Duodenal mucosa (tissue), 2 donors: ENCODE results near the gene GOSR2.

Source experiments
- H3K27ac ChIP-seq: one replicate; pipeline ENCODE4 v1.7.0; 2013; ENCODE audit warnings: low read depth, low read length
- H3K27me3 ChIP-seq, 2 donors: one replicate each; pipeline ENCODE4 v1.7.0; 2013; ENCODE audit warnings: low read length in 2 of 2, control low read depth in 1 of 2; ENCODE audit not compliant: insufficient read depth in 2 of 2, control insufficient read depth in 1 of 2
- H3K36me3 ChIP-seq, 2 donors: one replicate each; pipeline ENCODE4 v1.7.0; 2013; ENCODE audit warnings: low read length in 2 of 2, control low read depth in 1 of 2; ENCODE audit not compliant: insufficient read depth in 2 of 2, control insufficient read depth in 1 of 2
- H3K4me1 ChIP-seq, 2 donors: one replicate each; pipeline ENCODE4 v1.7.0; 2013; ENCODE audit warnings: low read length in 2 of 2, control low read depth in 1 of 2; ENCODE audit not compliant: insufficient read depth in 2 of 2, control insufficient read depth in 1 of 2
- H3K4me3 ChIP-seq, 2 donors: one replicate each; pipeline ENCODE4 v1.7.0; 2013; ENCODE audit warnings: low read length in 2 of 2, low read depth in 1 of 2
- H3K9ac ChIP-seq, 2 donors: one replicate each; pipeline ENCODE4 v1.7.0; 2013; ENCODE audit warnings: low read length in 2 of 2, low read depth in 1 of 2
- H3K9me3 ChIP-seq, 2 donors: one replicate each; pipeline ENCODE4 v1.7.0; 2013; ENCODE audit warnings: low read length in 2 of 2, control low read depth in 1 of 2; ENCODE audit not compliant: control insufficient read depth in 1 of 2

GOSR2 gene

GRCh38 chr17:46882666-46883065 is 40.3 kb upstream of the GOSR2 start:
- no peaks in the 10 kb centered on the region for H3K36me3 ChIP-seq
- no peaks in the 10 kb centered on the region for H3K4me1 ChIP-seq
- no peak overlapping the region for H3K27ac ChIP-seq
- no peaks in the 10 kb centered on the region for H3K27me3 ChIP-seq
- H3K4me3 ChIP-seq = no peak overlapping the region
- H3K9ac ChIP-seq = no peak overlapping the region
- no peaks in the 10 kb centered on the region for H3K9me3 ChIP-seq

DNA sequence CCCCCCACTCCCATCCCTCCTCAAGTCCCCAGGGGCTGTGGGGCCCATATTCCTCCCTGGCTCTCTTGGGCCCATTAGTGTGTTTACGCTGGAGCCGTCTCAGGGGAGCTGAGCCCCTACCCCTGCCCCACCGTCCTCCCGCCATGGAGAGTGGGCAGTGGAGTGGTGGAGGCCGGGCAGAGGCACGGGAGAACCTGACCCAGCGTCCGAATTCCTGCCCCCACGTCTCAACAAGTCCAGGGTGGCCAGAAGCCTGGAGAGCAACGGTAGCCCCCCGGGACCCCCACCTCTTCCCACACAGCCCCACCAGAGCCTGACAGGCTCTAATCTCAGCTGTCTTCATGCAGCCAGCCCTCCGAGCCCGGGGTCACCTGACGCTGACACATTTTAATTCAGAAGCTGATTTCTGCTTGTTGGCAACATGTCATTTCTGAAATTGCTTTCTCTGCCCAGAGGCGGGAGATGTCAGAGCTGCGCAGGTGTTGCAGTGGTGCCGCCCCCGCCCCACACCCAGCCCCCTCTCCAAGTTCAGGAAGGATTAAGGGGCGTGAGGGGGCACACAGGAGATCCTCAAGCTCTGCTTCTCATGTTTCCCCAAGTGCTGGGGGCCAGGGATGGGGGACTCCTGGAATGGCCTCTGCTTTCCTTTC is 39.0 kb upstream of the GOSR2 start:
- H3K27me3 ChIP-seq = no peaks in the 10 kb centered on the region
- H3K9ac ChIP-seq = no peak overlapping the region
- no peak overlapping the region for H3K4me3 ChIP-seq
- no peaks in the 10 kb centered on the region for H3K4me1 ChIP-seq
- H3K9me3 ChIP-seq = no peaks in the 10 kb centered on the region
- no peaks in the 10 kb centered on the region for H3K36me3 ChIP-seq
- H3K27ac ChIP-seq = no peak overlapping the region

GRCh38 chr17:46884552-46884951 is 38.4 kb upstream of the GOSR2 start:
- Histone ChIP-seq H3K9ac (no peak overlapping the region), H3K9me3 (no peaks in the 10 kb centered on the region), H3K36me3 (no peaks in the 10 kb centered on the region), H3K27ac (no peak overlapping the region), H3K4me3 (no peak overlapping the region), H3K27me3 (no peaks in the 10 kb centered on the region), H3K4me1 (no peaks in the 10 kb centered on the region)

DNA sequence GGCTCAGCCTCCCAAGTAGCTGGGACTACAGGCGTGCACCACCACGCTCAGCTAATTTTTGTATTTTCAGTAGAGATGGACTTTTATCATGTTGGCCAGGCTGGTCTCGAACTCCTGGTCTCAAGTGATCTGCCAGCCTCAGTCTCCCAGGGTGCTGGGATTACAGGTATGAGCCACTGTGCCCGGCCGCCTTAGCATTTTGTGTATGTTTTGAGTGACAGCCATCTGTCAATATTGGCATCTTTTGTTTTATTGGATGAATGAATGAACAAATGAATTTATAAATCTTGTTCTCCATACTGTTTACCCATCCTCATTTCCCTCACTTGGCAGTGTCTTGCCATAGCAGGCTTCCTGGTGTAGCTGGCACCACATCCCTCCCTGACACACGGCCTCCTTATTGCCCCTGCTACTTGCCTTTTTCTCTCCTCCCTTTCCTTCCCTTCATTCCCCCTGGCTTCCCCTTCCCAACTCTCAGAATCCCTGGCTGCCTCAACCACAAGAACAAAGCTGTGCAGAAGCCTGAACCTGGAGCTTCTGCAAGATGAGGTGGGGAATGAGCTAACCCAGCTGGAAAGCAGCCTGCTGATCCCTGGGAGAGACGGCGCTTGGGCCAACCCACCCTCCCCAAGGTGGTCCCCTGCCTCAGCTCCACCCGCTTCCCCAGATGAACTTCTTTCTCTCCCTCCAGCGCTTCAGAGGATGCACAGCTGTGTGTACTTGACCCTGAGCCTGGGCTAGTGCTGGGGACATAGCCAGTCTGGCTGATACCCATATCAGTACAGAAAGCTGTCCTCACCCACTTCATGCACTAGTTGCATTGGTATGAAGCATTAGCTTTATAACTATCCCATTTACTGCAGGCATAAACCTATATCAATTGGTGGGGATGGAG is 37.3 kb upstream of the GOSR2 start:
- H3K4me3 ChIP-seq = no peak overlapping the region
- H3K9ac ChIP-seq = no peak overlapping the region
- no peaks in the 10 kb centered on the region for H3K27me3 ChIP-seq
- H3K27ac ChIP-seq = no peak overlapping the region
- H3K9me3 ChIP-seq = no peaks in the 10 kb centered on the region
- H3K36me3 ChIP-seq = no peaks in the 10 kb centered on the region
- H3K4me1 ChIP-seq = no peaks in the 10 kb centered on the region

- no peaks in the 10 kb centered on the region for H3K9me3 ChIP-seq
- H3K36me3 ChIP-seq = no peaks in the 10 kb centered on the region
- H3K27ac ChIP-seq = no peak overlapping the region
- H3K4me3 ChIP-seq = no peak overlapping the region
- H3K4me1 ChIP-seq = no peaks in the 10 kb centered on the region
- H3K27me3 ChIP-seq = no peaks in the 10 kb centered on the region
- no peak overlapping the region for H3K9ac ChIP-seq
Measured at GRCh38 chr17:46886310-46886663, 36.7 kb upstream of the GOSR2 start.

DNA sequence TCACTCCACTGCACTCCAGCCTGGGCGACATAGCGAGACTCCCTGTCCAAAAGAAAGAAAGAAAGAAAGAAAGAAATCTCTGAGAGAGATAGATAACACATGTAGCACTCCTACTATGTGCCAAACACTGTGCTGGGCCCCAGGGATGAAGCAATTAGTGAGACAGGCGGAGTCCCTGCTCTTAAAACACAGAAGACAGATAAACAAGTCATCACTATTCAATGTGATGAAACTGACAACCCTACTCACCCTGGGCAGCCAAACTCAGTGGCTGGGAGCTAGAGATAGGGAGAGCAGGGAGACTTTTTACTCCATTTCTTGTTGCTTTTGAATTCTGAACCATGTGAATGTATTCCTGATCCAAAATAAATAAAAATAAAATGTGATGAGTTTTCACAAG is 35.2 kb upstream of the GOSR2 start:
- Histone ChIP-seq H3K27me3 (peaks cover 0 to 3% of the 10 kb centered on the region in 2 donors), H3K4me1 (no peaks in the 10 kb centered on the region), H3K9ac (no peak overlapping the region), H3K36me3 (no peaks in the 10 kb centered on the region), H3K27ac (no peak overlapping the region), H3K9me3 (no peaks in the 10 kb centered on the region), H3K4me3 (no peak overlapping the region)

- Histone ChIP-seq H3K9me3 (no peaks in the 10 kb centered on the region), H3K4me3 (no peak overlapping the region), H3K36me3 (no peaks in the 10 kb centered on the region), H3K27me3 (peaks cover 2 to 3% of the 10 kb centered on the region in 2 donors), H3K27ac (no peak overlapping the region), H3K9ac (no peak overlapping the region), H3K4me1 (no peaks in the 10 kb centered on the region)
Measured at GRCh38 chr17:46888727-46889126, 34.2 kb upstream of the GOSR2 start.

GRCh38 chr17:46889519-46889918 is 33.4 kb upstream of the GOSR2 start:
- no peaks in the 10 kb centered on the region for H3K36me3 ChIP-seq
- H3K9me3 ChIP-seq = no peaks in the 10 kb centered on the region
- no peaks in the 10 kb centered on the region for H3K4me1 ChIP-seq
- peaks cover 3 to 5% of the 10 kb centered on the region in 2 donors for H3K27me3 ChIP-seq
- H3K4me3 ChIP-seq = no peak overlapping the region
- H3K9ac ChIP-seq = no peak overlapping the region
- H3K27ac ChIP-seq = no peak overlapping the region

- Histone ChIP-seq H3K4me3 (no peak overlapping the region), H3K27me3 (peaks cover 5 to 6% of the 10 kb centered on the region in 2 donors), H3K9me3 (no peaks in the 10 kb centered on the region), H3K9ac (no peak overlapping the region), H3K36me3 (no peaks in the 10 kb centered on the region), H3K4me1 (no peaks in the 10 kb centered on the region), H3K27ac (no peak overlapping the region)
Measured at GRCh38 chr17:46889992-46890564, 32.9 kb upstream of the GOSR2 start.

GRCh38 chr17:46890638-46891037 is 32.3 kb upstream of the GOSR2 start:
- no peak overlapping the region for H3K27ac ChIP-seq
- H3K9ac ChIP-seq = no peak overlapping the region
- H3K36me3 ChIP-seq = no peaks in the 10 kb centered on the region
- peaks cover 5 to 6% of the 10 kb centered on the region in 2 donors for H3K27me3 ChIP-seq
- no peak overlapping the region for H3K4me3 ChIP-seq
- no peaks in the 10 kb centered on the region for H3K9me3 ChIP-seq
- no peaks in the 10 kb centered on the region for H3K4me1 ChIP-seq
